Liver (tissue), 9 donors: ENCODE results near the gene PPP1R14C. TPM values are rescaled to one million over a fixed set of nuclear protein-coding genes. Genes with fewer than 3 reads are reported as not detected.

Experiments used
- DNase-seq: peaks from one replicate; pipeline ENCODE4 v3.0.0-alpha.2; 2017; ENCODE audit warnings: low spot score
- H3K27ac ChIP-seq, 2 donors: one replicate each; pipeline ENCODE4 v1.7.0; 2013; ENCODE audit warnings: inconsistent platforms in 2 of 2, low read length in 2 of 2, control low read depth in 1 of 2, low read depth in 1 of 2, mild to moderate bottlenecking in 1 of 2
- H3K27me3 ChIP-seq, 4 donors: one replicate each; pipeline versions ENCODE4 v1.6.1 to v1.7.0; 2013; ENCODE audit warnings: low read length in 3 of 4, inconsistent platforms in 1 of 4, mild to moderate bottlenecking in 1 of 4, moderate library complexity in 1 of 4; ENCODE audit not compliant: control insufficient read depth in 4 of 4, insufficient read depth in 4 of 4
- H3K36me3 ChIP-seq, 4 donors: one replicate each; pipeline versions ENCODE4 v1.6.1 to v1.7.0; 2013; ENCODE audit warnings: low read length in 3 of 4, mild to moderate bottlenecking in 3 of 4, low read depth in 1 of 4, moderate library complexity in 1 of 4; ENCODE audit not compliant: control insufficient read depth in 4 of 4, insufficient read depth in 3 of 4
- H3K4me1 ChIP-seq, 4 donors: one replicate each; pipeline versions ENCODE4 v1.6.1 to v1.7.0; 2013; ENCODE audit warnings: low read length in 3 of 4, mild to moderate bottlenecking in 3 of 4, moderate library complexity in 1 of 4; ENCODE audit not compliant: control insufficient read depth in 4 of 4, insufficient read depth in 4 of 4
- H3K4me3 ChIP-seq, 3 donors: one replicate each; pipeline versions ENCODE4 v1.6.1 to v1.7.0; 2013; ENCODE audit warnings: low read length in 3 of 3, control low read depth in 1 of 3, low read depth in 1 of 3, mild to moderate bottlenecking in 1 of 3
- H3K9ac ChIP-seq, 2 donors: one replicate each; pipeline ENCODE4 v1.7.0; 2013; ENCODE audit warnings: low read length in 2 of 2, mild to moderate bottlenecking in 2 of 2, moderate library complexity in 2 of 2, control low read depth in 1 of 2, low read depth in 1 of 2
- H3K9me3 ChIP-seq, 4 donors: one replicate each; pipeline versions ENCODE4 v1.6.1 to v1.7.0; 2013; ENCODE audit warnings: low read length in 3 of 4; ENCODE audit not compliant: control insufficient read depth in 4 of 4
- EGR1 ChIP-seq, 2 donors: IDR thresholded peaks; 2 replicates each; pipeline ENCODE4 v1.6.1; 2016 to 2018; ENCODE audit warnings: antibody characterized with exemption in 2 of 2, low read depth in 2 of 2
- FOXA1 ChIP-seq: IDR thresholded peaks from 2 replicates; pipeline ENCODE4 v1.6.1; 2016; ENCODE audit warnings: antibody characterized with exemption
- FOXA2 ChIP-seq: IDR thresholded peaks from 2 replicates; pipeline ENCODE4 v1.6.1; 2016; ENCODE audit warnings: antibody characterized with exemption
- HNF4A ChIP-seq, 2 donors: conservative IDR thresholded peaks; 2 replicates each; pipeline ENCODE4 v1.6.1; 2016; ENCODE audit warnings: antibody characterized with exemption in 2 of 2, mild to moderate bottlenecking in 2 of 2
- HNF4G ChIP-seq: IDR thresholded peaks from 2 replicates; pipeline ENCODE4 v1.6.1; 2016; ENCODE audit warnings: antibody characterized with exemption
- JUND ChIP-seq, 2 donors: IDR thresholded peaks; 2 replicates each; pipeline ENCODE4 v1.6.1; 2016; ENCODE audit warnings: antibody characterized with exemption in 2 of 2
- RAD21 ChIP-seq, 2 donors: IDR thresholded peaks; 2 replicates each; pipeline ENCODE4 v1.6.1; 2016; ENCODE audit warnings: antibody characterized with exemption in 2 of 2, mild to moderate bottlenecking in 2 of 2
- SP1 ChIP-seq: IDR thresholded peaks from 2 replicates; pipeline ENCODE4 v1.6.1; 2018; ENCODE audit warnings: antibody characterized with exemption, mild to moderate bottlenecking
- YY1 ChIP-seq: IDR thresholded peaks from 2 replicates; pipeline ENCODE4 v1.6.1; 2016; ENCODE audit warnings: antibody characterized with exemption, mild to moderate bottlenecking
- WGBS: extraction: QIAGEN DNeasy Blood & Tissue Kit; methylation state at CpG from one replicate; pipeline ENCODE4 v1.1.7; 2013; 5-methylcytosine and 5-hydroxymethylcytosine counted together
- polyA plus RNA-seq, 2 donors: library from polyadenylated mRNA; stranded (reverse) in 1 of 2; unstranded in 1 of 2; fragments of 200-250 nt in 1 of 2; fragments of >200 nt in 1 of 2; fragmentation: Nextera tagmentation in 1 of 2; extraction: Ambion mirVana in 1 of 2; gene quantifications; one replicate each; pipeline versions ENCODE4 v1.2.1 to v1.2.3, GENCODE V29; 2013 to 2015
- total RNA-seq, 2 donors: library from RNA; depleted of rRNA; stranded (reverse); fragments of >200 nt; gene quantifications; one replicate each; pipeline ENCODE4 v1.2.3, GENCODE V29; 2014
- TF ChIP-seq, protein P1 (sequence below): IDR thresholded peaks from 2 replicates; pipeline ENCODE4 v1.6.1; 2016; ENCODE audit warnings: antibody characterized with exemption
- TF ChIP-seq, protein P2 (sequence below): IDR thresholded peaks from 2 replicates; pipeline ENCODE4 v1.6.1; 2016; ENCODE audit warnings: antibody characterized with exemption, mild to moderate bottlenecking
- TF ChIP-seq, protein P3 (sequence below): IDR thresholded peaks from 2 replicates; pipeline ENCODE4 v1.6.1; 2016; ENCODE audit warnings: antibody characterized with exemption
- TF ChIP-seq, protein P4 (sequence below): IDR thresholded peaks from 2 replicates; pipeline ENCODE4 v1.6.1; 2016; ENCODE audit warnings: antibody characterized with exemption
- donor health status: healthy.
- donor health status: healthy.
- donor health status: healthy.
- donor health status: healthy.
- donor health status: healthy.

The PPP1R14C gene
- total and polyA plus RNA-seq, 4 donors, result 0.05 TPM; not detected in 3

DNA sequence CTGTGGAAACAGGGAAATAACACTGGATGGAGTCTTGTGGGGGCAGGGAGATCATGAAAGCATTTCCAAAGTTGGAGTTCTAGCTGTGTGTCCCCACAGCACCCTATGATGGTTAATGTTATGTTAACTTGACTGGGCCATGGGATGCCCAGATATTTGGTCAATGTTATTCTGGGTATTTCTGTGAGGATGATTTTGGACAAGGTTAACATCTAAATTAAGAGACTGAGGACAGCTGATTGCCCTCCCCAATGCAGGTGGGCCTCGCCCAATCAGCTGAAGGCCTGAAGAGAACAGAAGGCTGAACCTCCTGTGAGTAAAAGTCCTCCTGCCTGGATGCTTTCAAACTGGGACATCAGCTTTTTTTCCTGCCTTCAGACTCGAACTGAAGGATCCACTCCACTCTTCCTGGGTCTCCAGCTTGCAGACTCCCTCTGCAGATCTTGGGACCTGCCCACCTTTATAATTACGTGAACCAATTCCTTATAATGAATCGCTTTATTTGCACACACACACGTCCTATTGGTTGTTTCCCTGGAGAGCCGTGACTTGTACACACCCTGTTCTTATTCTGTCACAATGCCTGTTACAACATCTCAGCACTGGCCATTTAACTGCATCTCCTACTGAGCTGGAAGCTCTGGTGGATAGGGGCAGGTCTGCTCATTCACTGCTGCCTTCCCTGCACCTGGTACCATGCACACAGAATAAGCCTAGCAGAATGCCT is 126.4 kb downstream of the PPP1R14C start (continued):
- TF ChIP-seq, protein P1, sequence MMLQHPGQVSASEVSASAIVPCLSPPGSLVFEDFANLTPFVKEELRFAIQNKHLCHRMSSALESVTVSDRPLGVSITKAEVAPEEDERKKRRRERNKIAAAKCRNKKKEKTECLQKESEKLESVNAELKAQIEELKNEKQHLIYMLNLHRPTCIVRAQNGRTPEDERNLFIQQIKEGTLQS, result no peak
- no peak for TF ChIP-seq HNF4G
- TF ChIP-seq HNF4A (conservative IDR thresholded peaks at IDR 0.05), result no peak

DNA sequence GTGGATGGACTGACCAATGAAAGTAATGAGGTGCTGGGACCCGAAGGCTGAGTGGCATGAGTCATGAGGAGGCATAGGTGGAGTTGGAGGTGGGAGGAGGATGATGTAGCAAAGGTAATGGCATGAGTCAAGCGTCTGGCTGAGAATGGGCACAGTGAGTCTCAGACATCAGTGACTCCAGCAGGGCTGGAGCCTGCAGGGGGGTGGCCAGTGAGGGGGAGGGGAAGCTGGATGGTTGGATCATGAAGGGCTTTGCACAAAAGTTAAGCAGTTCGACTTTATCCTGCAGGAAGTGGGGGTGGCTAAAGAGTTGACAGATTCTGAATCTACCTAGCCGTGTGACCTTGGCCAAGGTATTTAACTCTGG is 127.0 kb downstream of the PPP1R14C start:
- no peaks in the 10 kb centered on the region for H3K36me3 ChIP-seq
- DNase-seq, result no peak
- WGBS, result 72% methylated on average over 4 of the region's 4 CpGs
- no peak overlapping the region for H3K27ac ChIP-seq
- H3K4me3 ChIP-seq, result no peak overlapping the region
- TF ChIP-seq FOXA2, result no peak
- H3K4me1 ChIP-seq, result no peaks in the 10 kb centered on the region
- H3K9me3 ChIP-seq, result no peaks in the 10 kb centered on the region
- H3K27me3 ChIP-seq, result no peaks in the 10 kb centered on the region
- H3K9ac ChIP-seq, result no peak overlapping the region

DNA sequence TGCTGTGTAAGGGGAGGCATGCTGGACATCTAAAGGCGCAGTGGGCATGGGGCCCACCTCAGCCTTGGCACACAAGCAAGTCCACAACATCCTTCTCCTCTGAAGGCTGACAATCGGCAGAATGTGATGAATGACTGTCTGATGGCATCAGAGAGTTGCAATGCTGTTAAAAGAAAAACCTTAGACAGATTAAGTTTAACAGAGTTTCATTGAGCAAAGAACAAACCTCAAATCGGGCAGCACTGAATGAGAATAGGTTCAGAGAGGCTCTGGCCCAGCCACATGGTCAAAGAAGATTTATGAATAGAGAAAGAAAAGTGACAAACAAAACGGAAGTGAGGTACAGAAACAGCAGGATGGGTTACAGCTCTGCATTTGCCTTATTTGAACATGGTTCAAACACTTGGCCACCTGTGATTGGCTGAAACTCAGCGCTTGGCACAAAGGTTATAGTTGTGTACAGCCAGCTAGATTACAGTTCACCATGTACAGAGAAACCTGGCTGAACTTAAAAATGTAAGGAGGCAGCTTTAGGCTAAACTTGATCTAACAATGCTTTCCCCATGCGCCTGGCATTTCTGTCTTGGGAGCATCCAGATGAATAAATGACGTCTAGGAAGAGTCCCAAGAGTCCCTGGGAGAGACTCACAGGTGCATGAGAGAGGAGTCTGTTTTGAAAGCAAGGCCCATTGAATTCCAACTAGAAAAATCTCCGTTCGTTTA is 127.6 kb downstream of the PPP1R14C start:
- Histone ChIP-seq H3K36me3 (no peaks in the 10 kb centered on the region), H3K27ac (no peak overlapping the region), H3K4me1 (no peaks in the 10 kb centered on the region), H3K9me3 (no peaks in the 10 kb centered on the region), H3K9ac (no peak overlapping the region), H3K27me3 (no peaks in the 10 kb centered on the region), H3K4me3 (no peak overlapping the region)
- TF ChIP-seq, protein P2, sequence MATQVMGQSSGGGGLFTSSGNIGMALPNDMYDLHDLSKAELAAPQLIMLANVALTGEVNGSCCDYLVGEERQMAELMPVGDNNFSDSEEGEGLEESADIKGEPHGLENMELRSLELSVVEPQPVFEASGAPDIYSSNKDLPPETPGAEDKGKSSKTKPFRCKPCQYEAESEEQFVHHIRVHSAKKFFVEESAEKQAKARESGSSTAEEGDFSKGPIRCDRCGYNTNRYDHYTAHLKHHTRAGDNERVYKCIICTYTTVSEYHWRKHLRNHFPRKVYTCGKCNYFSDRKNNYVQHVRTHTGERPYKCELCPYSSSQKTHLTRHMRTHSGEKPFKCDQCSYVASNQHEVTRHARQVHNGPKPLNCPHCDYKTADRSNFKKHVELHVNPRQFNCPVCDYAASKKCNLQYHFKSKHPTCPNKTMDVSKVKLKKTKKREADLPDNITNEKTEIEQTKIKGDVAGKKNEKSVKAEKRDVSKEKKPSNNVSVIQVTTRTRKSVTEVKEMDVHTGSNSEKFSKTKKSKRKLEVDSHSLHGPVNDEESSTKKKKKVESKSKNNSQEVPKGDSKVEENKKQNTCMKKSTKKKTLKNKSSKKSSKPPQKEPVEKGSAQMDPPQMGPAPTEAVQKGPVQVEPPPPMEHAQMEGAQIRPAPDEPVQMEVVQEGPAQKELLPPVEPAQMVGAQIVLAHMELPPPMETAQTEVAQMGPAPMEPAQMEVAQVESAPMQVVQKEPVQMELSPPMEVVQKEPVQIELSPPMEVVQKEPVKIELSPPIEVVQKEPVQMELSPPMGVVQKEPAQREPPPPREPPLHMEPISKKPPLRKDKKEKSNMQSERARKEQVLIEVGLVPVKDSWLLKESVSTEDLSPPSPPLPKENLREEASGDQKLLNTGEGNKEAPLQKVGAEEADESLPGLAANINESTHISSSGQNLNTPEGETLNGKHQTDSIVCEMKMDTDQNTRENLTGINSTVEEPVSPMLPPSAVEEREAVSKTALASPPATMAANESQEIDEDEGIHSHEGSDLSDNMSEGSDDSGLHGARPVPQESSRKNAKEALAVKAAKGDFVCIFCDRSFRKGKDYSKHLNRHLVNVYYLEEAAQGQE, result no peak
- TF ChIP-seq FOXA1 (no peak), HNF4G (no peak)
- DNase-seq, result no peak
- 89% methylated on average over 9 of the region's 9 CpGs for WGBS

DNA sequence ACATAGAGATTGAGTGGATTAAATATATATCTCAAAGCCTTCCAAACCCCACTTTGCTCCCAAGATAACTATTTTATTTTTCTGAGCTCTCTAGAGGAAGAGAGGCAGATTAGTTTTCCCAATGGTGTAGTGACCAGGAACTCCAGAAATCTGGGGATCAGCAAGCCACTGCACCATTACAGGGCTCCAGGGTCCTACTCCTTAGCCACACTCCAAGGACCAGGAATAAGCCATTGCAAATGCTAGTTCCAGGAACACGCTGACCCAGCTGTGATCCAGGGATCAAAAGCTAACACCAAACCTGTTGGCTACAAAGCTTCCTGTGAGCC is 128.3 kb downstream of the PPP1R14C start:
- Histone ChIP-seq H3K4me1 (no peaks in the 10 kb centered on the region), H3K27ac (no peak overlapping the region), H3K9ac (no peak overlapping the region), H3K4me3 (no peak overlapping the region), H3K36me3 (no peaks in the 10 kb centered on the region), H3K9me3 (no peaks in the 10 kb centered on the region), H3K27me3 (no peaks in the 10 kb centered on the region)
- WGBS, result 95% methylated on average over 1 of the region's 1 CpG
- TF ChIP-seq, protein P1, result no peak
- TF ChIP-seq, protein P3, sequence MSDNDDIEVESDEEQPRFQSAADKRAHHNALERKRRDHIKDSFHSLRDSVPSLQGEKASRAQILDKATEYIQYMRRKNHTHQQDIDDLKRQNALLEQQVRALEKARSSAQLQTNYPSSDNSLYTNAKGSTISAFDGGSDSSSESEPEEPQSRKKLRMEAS, result no peak
- TF ChIP-seq SP1 (no peak), FOXA1 (no peak), RAD21 (IDR thresholded peaks at IDR 0.05) (no peak), YY1 (no peak), JUND (IDR thresholded peaks at IDR 0.05) (no peak), EGR1 (IDR thresholded peaks at IDR 0.05; ENCODE audit: low read depth in 2 of 2) (no peak)
- TF ChIP-seq, protein P4, sequence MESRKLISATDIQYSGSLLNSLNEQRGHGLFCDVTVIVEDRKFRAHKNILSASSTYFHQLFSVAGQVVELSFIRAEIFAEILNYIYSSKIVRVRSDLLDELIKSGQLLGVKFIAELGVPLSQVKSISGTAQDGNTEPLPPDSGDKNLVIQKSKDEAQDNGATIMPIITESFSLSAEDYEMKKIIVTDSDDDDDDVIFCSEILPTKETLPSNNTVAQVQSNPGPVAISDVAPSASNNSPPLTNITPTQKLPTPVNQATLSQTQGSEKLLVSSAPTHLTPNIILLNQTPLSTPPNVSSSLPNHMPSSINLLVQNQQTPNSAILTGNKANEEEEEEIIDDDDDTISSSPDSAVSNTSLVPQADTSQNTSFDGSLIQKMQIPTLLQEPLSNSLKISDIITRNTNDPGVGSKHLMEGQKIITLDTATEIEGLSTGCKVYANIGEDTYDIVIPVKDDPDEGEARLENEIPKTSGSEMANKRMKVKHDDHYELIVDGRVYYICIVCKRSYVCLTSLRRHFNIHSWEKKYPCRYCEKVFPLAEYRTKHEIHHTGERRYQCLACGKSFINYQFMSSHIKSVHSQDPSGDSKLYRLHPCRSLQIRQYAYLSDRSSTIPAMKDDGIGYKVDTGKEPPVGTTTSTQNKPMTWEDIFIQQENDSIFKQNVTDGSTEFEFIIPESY, result no peak
- DNase-seq, result no peak
